ENCODE measurements around the gene RERE. TPM values are rescaled to one million over a fixed set of nuclear protein-coding genes. Genes with fewer than 3 reads are reported as not detected.

RERE gene
- total and polyA plus RNA-seq, 11 donors: 53.5 to 236 (median 121) TPM

DNA sequence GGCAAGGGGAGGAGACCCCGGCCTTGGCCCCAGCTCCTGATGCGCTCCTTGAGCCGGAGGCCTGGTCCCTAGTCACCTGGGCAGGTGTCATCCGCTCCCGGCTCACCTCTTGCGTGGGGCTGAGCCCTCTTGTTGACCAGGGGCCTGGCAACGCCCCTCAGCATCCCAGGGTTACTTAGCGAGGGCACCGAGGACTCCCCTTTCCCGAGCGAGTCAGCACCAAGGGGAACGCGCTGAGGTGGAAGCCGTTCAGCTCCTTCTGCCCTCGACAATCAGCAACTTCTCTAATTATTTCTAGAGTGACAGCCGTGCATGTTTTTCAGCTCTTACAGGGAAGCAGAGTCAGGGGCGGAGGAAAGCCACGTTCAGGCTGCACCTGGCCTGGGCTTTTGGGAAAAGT lies 499.0 kb downstream of the RERE start:
- ATAC-seq: peak in 1 of 4 donors; percentile 2
- H3K27ac ChIP-seq: peak overlapping the region in 8 of 12 donors; percentile 22 to 77 (median 62)
- peak overlapping the region; percentile 67 to 95 (median 76) for H3K4me3 ChIP-seq
- DNase-seq: no peak
- H3K27me3 ChIP-seq: peaks cover 0 to 13% (median 0%) of the 10 kb centered on the region in 9 donors
- 13 to 29% (median 16%) methylated on average over 6 to 18 of the region's 18 CpGs for WGBS, 4 donors
- H3K36me3 ChIP-seq: no peaks in the 10 kb centered on the region
- no peaks in the 10 kb centered on the region for H3K9me3 ChIP-seq
- H3K4me1 ChIP-seq: peaks cover 0 to 26% (median 15%) of the 10 kb centered on the region in 12 donors
- TF ChIP-seq, protein P1, sequence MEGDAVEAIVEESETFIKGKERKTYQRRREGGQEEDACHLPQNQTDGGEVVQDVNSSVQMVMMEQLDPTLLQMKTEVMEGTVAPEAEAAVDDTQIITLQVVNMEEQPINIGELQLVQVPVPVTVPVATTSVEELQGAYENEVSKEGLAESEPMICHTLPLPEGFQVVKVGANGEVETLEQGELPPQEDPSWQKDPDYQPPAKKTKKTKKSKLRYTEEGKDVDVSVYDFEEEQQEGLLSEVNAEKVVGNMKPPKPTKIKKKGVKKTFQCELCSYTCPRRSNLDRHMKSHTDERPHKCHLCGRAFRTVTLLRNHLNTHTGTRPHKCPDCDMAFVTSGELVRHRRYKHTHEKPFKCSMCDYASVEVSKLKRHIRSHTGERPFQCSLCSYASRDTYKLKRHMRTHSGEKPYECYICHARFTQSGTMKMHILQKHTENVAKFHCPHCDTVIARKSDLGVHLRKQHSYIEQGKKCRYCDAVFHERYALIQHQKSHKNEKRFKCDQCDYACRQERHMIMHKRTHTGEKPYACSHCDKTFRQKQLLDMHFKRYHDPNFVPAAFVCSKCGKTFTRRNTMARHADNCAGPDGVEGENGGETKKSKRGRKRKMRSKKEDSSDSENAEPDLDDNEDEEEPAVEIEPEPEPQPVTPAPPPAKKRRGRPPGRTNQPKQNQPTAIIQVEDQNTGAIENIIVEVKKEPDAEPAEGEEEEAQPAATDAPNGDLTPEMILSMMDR (IDR thresholded peaks at IDR 0.05): no peak
- TF ChIP-seq POLR2A (IDR thresholded peaks at IDR 0.05): no peak
- intact Hi-C loops (cut with DNase I): loop anchor here in 3 of 10 donors (1.0 to 5.0 kb wide), 3 partner anchors 291 to 336 kb away; partner anchors contain the start of gene ERRFI1 (in 2 of the 3)

GRCh38 chr1:8317647-8318381 lies 499.6 kb downstream of the RERE start, which contains the start of gene SLC45A1:
SLC45A1 (plus strand) TSS chr1:8318114; CDS start chr1:8324330, 6,216 bp downstream.
- H3K36me3 ChIP-seq: no peaks in the 10 kb centered on the region
- DNase-seq: peak; percentile 81 to 92 (median 87)
- TF ChIP-seq, protein P1 (IDR thresholded peaks at IDR 0.05): peak in 1 of 12 donors; percentile 7
- peak in 1 of 2 donors; percentile 73 for TF ChIP-seq POLR2A (IDR thresholded peaks at IDR 0.05)
- peak within 1 kb of the TSS; percentile 67 to 95 (median 76) for H3K4me3 ChIP-seq
- 9 to 31% (median 17%) methylated on average over 21 to 75 of the region's 75 CpGs for WGBS, 4 donors
- peak in 3 of 4 donors; percentile 81 to 90 (median 86) for ATAC-seq
- peaks cover 0 to 13% (median 0%) of the 10 kb centered on the region in 9 donors for H3K27me3 ChIP-seq
- intact Hi-C loops (cut with DNase I): loop anchor here in 4 of 10 donors (1.0 to 5.0 kb wide), 4 partner anchors 291 to 336 kb away; partner anchors contain the start of gene ERRFI1 (in 3 of the 4)
- H3K9me3 ChIP-seq: no peaks in the 10 kb centered on the region
- peaks cover 0 to 26% (median 15%) of the 10 kb centered on the region in 12 donors for H3K4me1 ChIP-seq
- H3K27ac ChIP-seq: peak within 1 kb of the TSS in 8 of 12 donors; percentile 22 to 77 (median 62)

DNA sequence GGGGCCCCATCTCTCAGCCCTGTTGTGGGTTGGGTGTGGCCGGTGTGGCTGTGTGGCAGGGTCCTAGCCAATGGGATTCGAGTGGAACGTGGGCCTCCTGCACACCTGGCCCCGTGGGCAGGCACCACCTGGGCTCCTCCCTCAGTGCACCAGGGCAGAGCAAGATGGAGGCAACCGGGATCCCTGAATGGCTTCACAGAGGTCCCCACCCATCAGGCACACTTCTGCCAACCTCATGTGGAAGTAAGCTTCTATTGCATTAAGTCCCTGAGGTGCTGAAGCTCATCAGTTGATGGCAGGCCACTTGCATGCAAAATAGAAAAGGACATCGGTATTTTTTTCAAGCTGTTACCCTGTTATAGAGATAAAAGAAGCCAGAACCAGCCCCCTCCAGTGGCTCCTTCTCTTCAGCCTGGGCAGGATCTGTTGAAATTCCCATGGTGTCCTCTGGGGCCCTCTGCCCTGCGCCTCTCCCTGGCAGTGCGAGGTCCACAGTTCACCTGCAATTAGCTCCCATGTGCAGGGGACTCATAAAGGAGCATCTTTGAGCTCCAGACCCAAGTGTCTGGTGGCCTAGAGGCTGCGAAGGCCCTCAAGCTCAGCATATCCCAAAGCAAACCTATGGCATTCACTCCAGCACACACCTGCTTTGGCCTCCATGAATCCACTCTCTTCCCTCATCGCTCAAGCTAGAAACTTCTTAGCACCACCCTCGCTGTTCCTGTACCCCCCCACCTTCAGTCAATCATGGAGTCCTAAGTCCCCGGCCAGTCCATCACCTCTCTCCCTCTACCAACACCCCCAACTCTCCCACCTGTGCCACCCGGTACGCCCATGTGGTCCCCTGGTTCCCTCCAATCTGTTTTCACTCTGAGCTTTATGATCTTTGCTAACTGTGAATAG lies 501.6 kb downstream of the RERE start:
- ATAC-seq (no peak), DNase-seq (no peak)
- peaks cover 0 to 9% (median 0%) of the 10 kb centered on the region in 12 donors for H3K9me3 ChIP-seq
- 81 to 91% (median 89%) methylated on average over 14 of the region's 14 CpGs for WGBS, 4 donors
- H3K36me3 ChIP-seq: no peaks in the 10 kb centered on the region
- H3K4me1 ChIP-seq: peaks cover 0 to 31% (median 15%) of the 10 kb centered on the region in 12 donors
- H3K27ac ChIP-seq: no peak overlapping the region
- intact Hi-C loops (cut with DNase I): loop anchor here in 9 of 10 donors (1.0 to 5.0 kb wide), 7 partner anchors 285 to 341 kb away; partner anchors contain the start of gene ERRFI1 (in 7 of the 9)
- H3K4me3 ChIP-seq: no peak overlapping the region
- peaks cover 0 to 13% (median 0%) of the 10 kb centered on the region in 9 donors for H3K27me3 ChIP-seq
- no peak for TF ChIP-seq POLR2A (IDR thresholded peaks at IDR 0.05)

Data from heart left ventricle (tissue), 16 donors.